HL-60 (cell line): ENCODE results near the gene KBTBD12.
"Not testable (repeated sequence)": the region's sequence is repeated elsewhere in the genome, so short reads cannot be mapped to it uniquely, and the experiment has no call there.

Experiments used
- DNase-seq, 2 experiments: peaks; one replicate each; pipeline ENCODE4 v3.0.0-alpha.2; 2010 to 2020; ENCODE audit warnings: low read depth in 1 of 2, low spot score in 1 of 2
- H3K27ac ChIP-seq: fragments of 250-450 bp; sonication (Bioruptor Pico); replicated peaks from 2 replicates; pipeline ENCODE4 v1.5.1; 2020; ENCODE audit warnings: mild to moderate bottlenecking, moderate library complexity
- H3K27me3 ChIP-seq: fragments of 250-450 bp; sonication (Bioruptor Pico); 2 replicates; pipeline ENCODE4 v1.5.1; 2021; ENCODE audit warnings: mild to moderate bottlenecking, moderate library complexity; ENCODE audit not compliant: insufficient read depth, poor library complexity, severe bottlenecking
- H3K4me3 ChIP-seq: replicated peaks from 2 replicates; pipeline ENCODE4 v1.5.1; 2011; ENCODE audit warnings: mild to moderate bottlenecking, control low read depth, low read length; ENCODE audit not compliant: insufficient read depth
- CTCF ChIP-seq: IDR thresholded peaks from one replicate; pipeline ENCODE4 v1.5.1; 2011; ENCODE audit warnings: low read length, control low read depth, inconsistent platforms; ENCODE audit not compliant: insufficient read depth
- GABPA ChIP-seq: IDR thresholded peaks from 2 replicates; pipeline ENCODE4 v1.6.1; 2012; ENCODE audit warnings: low read depth
- POLR2AphosphoS5 ChIP-seq: IDR thresholded peaks from 2 replicates; pipeline ENCODE4 v1.6.1; 2012; ENCODE audit warnings: low read depth
- REST ChIP-seq: IDR thresholded peaks from 2 replicates; pipeline ENCODE4 v1.6.1; 2012; ENCODE audit warnings: low read depth; ENCODE audit not compliant: insufficient replicate concordance
- SPI1 ChIP-seq: IDR thresholded peaks from 2 replicates; pipeline ENCODE4 v1.6.1; 2012; ENCODE audit warnings: low read depth, mild to moderate bottlenecking, borderline replicate concordance

KBTBD12 gene

GRCh38 chr3:127908951-127909350 is 6.1 kb upstream of the KBTBD12 start:
- DNase-seq, result no peak
- no peak overlapping the region for H3K4me3 ChIP-seq
- TF ChIP-seq GABPA (no peak), POLR2AphosphoS5 (no peak), CTCF (no peak), SPI1 (no peak), REST (no peak)
- no peak overlapping the region for H3K27ac ChIP-seq
- peaks cover under 1% of the 10 kb centered on the region for H3K27me3 ChIP-seq

GRCh38 chr3:127909646-127910045 is 5.4 kb upstream of the KBTBD12 start:
- TF ChIP-seq GABPA, result no peak
- TF ChIP-seq SPI1, result no peak
- no peak for TF ChIP-seq POLR2AphosphoS5
- TF ChIP-seq CTCF, result no peak

GRCh38 chr3:127911421-127911931 is 3.6 kb upstream of the KBTBD12 start:
- no peak for DNase-seq
- Histone ChIP-seq H3K27me3 (peaks cover 14% of the 10 kb centered on the region), H3K27ac (no peak overlapping the region)

More at GRCh38 chr3:127909646-127910045, 5.4 kb upstream of the KBTBD12 start:
- no peak overlapping the region for H3K27ac ChIP-seq
- H3K27me3 ChIP-seq, result peaks cover 2% of the 10 kb centered on the region
- no peak for DNase-seq
- H3K4me3 ChIP-seq, result no peak overlapping the region

GRCh38 chr3:127913841-127914240 is 1.2 kb upstream of the KBTBD12 start:
- not testable (repeated sequence) for H3K27ac ChIP-seq, H3K4me3 ChIP-seq, DNase-seq
- peaks cover 14% of the 10 kb centered on the region for H3K27me3 ChIP-seq

More at GRCh38 chr3:127911421-127911931, 3.6 kb upstream of the KBTBD12 start:
- TF ChIP-seq REST, result no peak
- TF ChIP-seq SPI1, result no peak
- no peak for TF ChIP-seq GABPA
- TF ChIP-seq CTCF, result no peak
- no peak for TF ChIP-seq POLR2AphosphoS5
- H3K4me3 ChIP-seq, result no peak overlapping the region
